ENCODE data around the gene RNF10.

DNA sequence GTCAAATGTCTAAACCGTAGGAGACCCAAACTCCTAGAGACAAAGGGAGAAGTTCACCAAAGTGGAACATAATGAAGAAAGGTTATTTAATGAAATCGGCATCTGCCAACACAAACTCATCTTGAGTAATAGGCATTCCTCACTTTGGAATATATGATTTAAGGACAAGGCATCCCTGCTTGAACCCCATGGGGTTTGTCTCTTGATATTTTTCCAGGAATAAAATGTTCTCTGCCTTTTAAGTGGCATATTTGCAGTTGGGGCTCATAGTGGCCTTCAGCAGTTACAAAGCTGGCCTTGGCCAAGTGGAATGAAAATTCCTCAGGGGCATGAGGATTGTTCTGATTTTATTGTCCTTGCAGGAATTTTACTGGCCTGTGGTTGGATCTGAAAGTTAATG lies 40.0 kb downstream of the RNF10 start:
- TF ChIP-seq POLR2AphosphoS5 (IDR thresholded peaks at IDR 0.05; ENCODE audit: control insufficient read depth, insufficient read depth, low read depth, low read length), result no peak
- TF ChIP-seq ZNF12 (CRISPR knock-in tag; IDR thresholded peaks at IDR 0.05), result no peak
- TF ChIP-seq ETV6 (IDR thresholded peaks at IDR 0.05; ENCODE audit: borderline replicate concordance in 1 of 2, low read depth in 2 of 2, low read length in 1 of 2), result no peak
- no peak for TF ChIP-seq ETV6 (CRISPR knock-in tag; IDR thresholded peaks at IDR 0.05; ENCODE audit: borderline replicate concordance)
- TF ChIP-seq, protein P1, sequence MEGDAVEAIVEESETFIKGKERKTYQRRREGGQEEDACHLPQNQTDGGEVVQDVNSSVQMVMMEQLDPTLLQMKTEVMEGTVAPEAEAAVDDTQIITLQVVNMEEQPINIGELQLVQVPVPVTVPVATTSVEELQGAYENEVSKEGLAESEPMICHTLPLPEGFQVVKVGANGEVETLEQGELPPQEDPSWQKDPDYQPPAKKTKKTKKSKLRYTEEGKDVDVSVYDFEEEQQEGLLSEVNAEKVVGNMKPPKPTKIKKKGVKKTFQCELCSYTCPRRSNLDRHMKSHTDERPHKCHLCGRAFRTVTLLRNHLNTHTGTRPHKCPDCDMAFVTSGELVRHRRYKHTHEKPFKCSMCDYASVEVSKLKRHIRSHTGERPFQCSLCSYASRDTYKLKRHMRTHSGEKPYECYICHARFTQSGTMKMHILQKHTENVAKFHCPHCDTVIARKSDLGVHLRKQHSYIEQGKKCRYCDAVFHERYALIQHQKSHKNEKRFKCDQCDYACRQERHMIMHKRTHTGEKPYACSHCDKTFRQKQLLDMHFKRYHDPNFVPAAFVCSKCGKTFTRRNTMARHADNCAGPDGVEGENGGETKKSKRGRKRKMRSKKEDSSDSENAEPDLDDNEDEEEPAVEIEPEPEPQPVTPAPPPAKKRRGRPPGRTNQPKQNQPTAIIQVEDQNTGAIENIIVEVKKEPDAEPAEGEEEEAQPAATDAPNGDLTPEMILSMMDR (IDR thresholded peaks at IDR 0.05 in 2 of 3, conservative IDR thresholded peaks at IDR 0.05 in 1 of 3; ENCODE audit: insufficient read depth in 2 of 3, low read depth in 1 of 3, low read length in 3 of 3), result no peak
- TF ChIP-seq KLF16 (IDR thresholded peaks at IDR 0.05), result no peak
- no peak for TF ChIP-seq ZNF766 (CRISPR knock-in tag; conservative IDR thresholded peaks at IDR 0.05)

All from K562 (cell line).